Globus pallidus (tissue), 1 donor: ENCODE measurements around the gene YJU2.
"Not testable (repeated sequence)": the region's sequence is repeated elsewhere in the genome, so short reads cannot be mapped to it uniquely, and the experiment has no call there.

ENCODE experiments used
- DNase-seq: peaks from one replicate; pipeline ENCODE4 v3.0.0-alpha.2; 2015; ENCODE audit warnings: low spot score

The YJU2 gene

GRCh38 chr19:4267901-4268815 is 21.3 kb downstream of the YJU2 start:
- no peak for DNase-seq

- no peak for DNase-seq
Measured at GRCh38 chr19:4268816-4269430, 22.0 kb downstream of the YJU2 start.

- no peak for DNase-seq
Measured at GRCh38 chr19:4272894-4273293, 26.0 kb downstream of the YJU2 start.

- DNase-seq = not testable (repeated sequence)
Measured at GRCh38 chr19:4274321-4274686, 27.4 kb downstream of the YJU2 start.

GRCh38 chr19:4277191-4277696 is 30.4 kb downstream of the YJU2 start:
- DNase-seq = no peak

GRCh38 chr19:4278010-4278409 is 31.1 kb downstream of the YJU2 start:
- no peak for DNase-seq

- DNase-seq = no peak
Measured at GRCh38 chr19:4278419-4279266, 31.8 kb downstream of the YJU2 start, which contains the start of gene SHD. Gene SHD (plus strand): TSS chr19:4279266. CDS start chr19:4280064, 798 bp downstream.

GRCh38 chr19:4279267-4279529 is 32.3 kb downstream of the YJU2 start:
- DNase-seq = no peak

GRCh38 chr19:4279530-4280422 is 32.9 kb downstream of the YJU2 start:
- DNase-seq = no peak

- DNase-seq = no peak
Measured at GRCh38 chr19:4284176-4284958, 37.5 kb downstream of the YJU2 start.

GRCh38 chr19:4284974-4285373 is 38.1 kb downstream of the YJU2 start:
- no peak for DNase-seq

GRCh38 chr19:4286141-4286540 is 39.3 kb downstream of the YJU2 start:
- DNase-seq = not testable (repeated sequence)

GRCh38 chr19:4288091-4288777 is 41.4 kb downstream of the YJU2 start:
- no peak for DNase-seq

- no peak for DNase-seq
Measured at GRCh38 chr19:4291184-4291732, 44.4 kb downstream of the YJU2 start.

GRCh38 chr19:4292515-4292914 is 45.6 kb downstream of the YJU2 start:
- DNase-seq = no peak

GRCh38 chr19:4294389-4294788 is 47.5 kb downstream of the YJU2 start:
- DNase-seq = no peak

GRCh38 chr19:4295972-4296771 is 49.3 kb downstream of the YJU2 start:
- peak; percentile 75 for DNase-seq

GRCh38 chr19:4297901-4298809 is 51.3 kb downstream of the YJU2 start:
- no peak for DNase-seq
